ENCODE measurements around the gene DEAF1. TPM values are rescaled to one million over a fixed set of nuclear protein-coding genes. Genes with fewer than 3 reads are reported as not detected.
A peak's percentile ranks its signal among the peaks of the same experiment; 100 is the strongest.

DEAF1 gene
- total RNA-seq, 2 donors from 2014 or later: 55.3 to 77.1 TPM

GRCh38 chr11:614021-614622 is 80.9 kb downstream of the DEAF1 start:
- H3K9me3 ChIP-seq (ENCODE audit: control insufficient read depth, low read length, poor library complexity, severe bottlenecking): no peaks in the 10 kb centered on the region
- H3K4me1 Mint-ChIP-seq: peaks cover 13% of the 10 kb centered on the region
- no peaks in the 10 kb centered on the region for H3K27me3 Mint-ChIP-seq
- peak overlapping the region; percentile 90 for H3K4me3 Mint-ChIP-seq
- H3K27ac Mint-ChIP-seq: no peak overlapping the region
- DNase-seq: no peak
- no peak for ATAC-seq
- no peaks in the 10 kb centered on the region for H3K36me3 Mint-ChIP-seq (ENCODE audit: low read depth)

GRCh38 chr11:613369-613968 is 81.6 kb downstream of the DEAF1 start:
- DNase-seq (peak; percentile 36 to 85 (median 76)), ATAC-seq (peak; percentile 47)
- no peak overlapping the region for H3K27ac Mint-ChIP-seq
- no peaks in the 10 kb centered on the region for H3K9me3 ChIP-seq (ENCODE audit: control insufficient read depth, low read length, poor library complexity, severe bottlenecking)
- H3K4me1 Mint-ChIP-seq: peaks cover 13% of the 10 kb centered on the region
- no peaks in the 10 kb centered on the region for H3K36me3 Mint-ChIP-seq (ENCODE audit: low read depth)
- H3K4me3 Mint-ChIP-seq: peak overlapping the region; percentile 90
- no peaks in the 10 kb centered on the region for H3K27me3 Mint-ChIP-seq

GRCh38 chr11:612961-613300 is 82.1 kb downstream of the DEAF1 start:
- DNase-seq (no peak), ATAC-seq (no peak)
- H3K4me3 Mint-ChIP-seq: no peak overlapping the region
- no peaks in the 10 kb centered on the region for H3K36me3 Mint-ChIP-seq (ENCODE audit: low read depth)
- H3K4me1 Mint-ChIP-seq: peaks cover 13% of the 10 kb centered on the region
- H3K27ac Mint-ChIP-seq: no peak overlapping the region
- no peaks in the 10 kb centered on the region for H3K9me3 ChIP-seq (ENCODE audit: control insufficient read depth, low read length, poor library complexity, severe bottlenecking)
- H3K27me3 Mint-ChIP-seq: no peaks in the 10 kb centered on the region

- H3K9me3 ChIP-seq (ENCODE audit: control insufficient read depth, low read length, poor library complexity, severe bottlenecking): no peaks in the 10 kb centered on the region
- ATAC-seq (no peak), DNase-seq (no peak)
- H3K4me1 Mint-ChIP-seq: peaks cover 13% of the 10 kb centered on the region
- no peaks in the 10 kb centered on the region for H3K36me3 Mint-ChIP-seq (ENCODE audit: low read depth)
- H3K4me3 Mint-ChIP-seq: no peak overlapping the region
- H3K27ac Mint-ChIP-seq: peak overlapping the region; percentile 73
- no peaks in the 10 kb centered on the region for H3K27me3 Mint-ChIP-seq
Measured at GRCh38 chr11:612201-612960, 82.6 kb downstream of the DEAF1 start.

GRCh38 chr11:611001-611996 is 83.7 kb downstream of the DEAF1 start:
- Mint-ChIP-seq H3K4me1 (peaks cover 13% of the 10 kb centered on the region), H3K36me3 (ENCODE audit: low read depth) (no peaks in the 10 kb centered on the region), H3K4me3 (peak overlapping the region; percentile 21), H3K27ac (peak overlapping the region; percentile 73), H3K27me3 (no peaks in the 10 kb centered on the region)
- no peak for ATAC-seq
- no peak for DNase-seq
- no peaks in the 10 kb centered on the region for H3K9me3 ChIP-seq (ENCODE audit: control insufficient read depth, low read length, poor library complexity, severe bottlenecking)

- Mint-ChIP-seq H3K27ac (no peak overlapping the region), H3K27me3 (no peaks in the 10 kb centered on the region), H3K4me1 (peaks cover 10% of the 10 kb centered on the region), H3K4me3 (no peak overlapping the region), H3K36me3 (ENCODE audit: low read depth) (no peaks in the 10 kb centered on the region)
- no peak for DNase-seq
- no peaks in the 10 kb centered on the region for H3K9me3 ChIP-seq (ENCODE audit: control insufficient read depth, low read length, poor library complexity, severe bottlenecking)
- no peak for ATAC-seq
Measured at GRCh38 chr11:610146-610801, 84.7 kb downstream of the DEAF1 start.

GRCh38 chr11:609341-609811 is 85.6 kb downstream of the DEAF1 start:
- Mint-ChIP-seq H3K4me3 (no peak overlapping the region), H3K27ac (no peak overlapping the region), H3K36me3 (ENCODE audit: low read depth) (no peaks in the 10 kb centered on the region), H3K27me3 (no peaks in the 10 kb centered on the region), H3K4me1 (peaks cover 10% of the 10 kb centered on the region)
- DNase-seq (no peak), ATAC-seq (no peak)
- no peaks in the 10 kb centered on the region for H3K9me3 ChIP-seq (ENCODE audit: control insufficient read depth, low read length, poor library complexity, severe bottlenecking)

GRCh38 chr11:608791-609251 is 86.2 kb downstream of the DEAF1 start:
- no peak for DNase-seq
- Mint-ChIP-seq H3K4me1 (peaks cover 5% of the 10 kb centered on the region), H3K27me3 (no peaks in the 10 kb centered on the region), H3K27ac (no peak overlapping the region), H3K4me3 (no peak overlapping the region), H3K36me3 (ENCODE audit: low read depth) (no peaks in the 10 kb centered on the region)
- H3K9me3 ChIP-seq (ENCODE audit: control insufficient read depth, low read length, poor library complexity, severe bottlenecking): no peaks in the 10 kb centered on the region
- ATAC-seq: no peak

- Mint-ChIP-seq H3K36me3 (ENCODE audit: low read depth) (no peaks in the 10 kb centered on the region), H3K27ac (no peak overlapping the region), H3K4me3 (no peak overlapping the region), H3K4me1 (peaks cover 4% of the 10 kb centered on the region), H3K27me3 (no peaks in the 10 kb centered on the region)
- no peak for DNase-seq
- H3K9me3 ChIP-seq (ENCODE audit: control insufficient read depth, low read length, poor library complexity, severe bottlenecking): no peaks in the 10 kb centered on the region
- ATAC-seq: no peak
Measured at GRCh38 chr11:607971-608659, 86.9 kb downstream of the DEAF1 start.

- Mint-ChIP-seq H3K36me3 (ENCODE audit: low read depth) (no peaks in the 10 kb centered on the region), H3K4me3 (no peak overlapping the region), H3K27me3 (no peaks in the 10 kb centered on the region), H3K27ac (no peak overlapping the region), H3K4me1 (peaks cover 2% of the 10 kb centered on the region)
- ATAC-seq: no peak
- DNase-seq: no peak
- no peaks in the 10 kb centered on the region for H3K9me3 ChIP-seq (ENCODE audit: control insufficient read depth, low read length, poor library complexity, severe bottlenecking)
Measured at GRCh38 chr11:607020-607780, 87.8 kb downstream of the DEAF1 start.

- Mint-ChIP-seq H3K36me3 (ENCODE audit: low read depth) (no peaks in the 10 kb centered on the region), H3K27ac (no peak overlapping the region), H3K4me3 (no peak overlapping the region), H3K4me1 (no peaks in the 10 kb centered on the region), H3K27me3 (no peaks in the 10 kb centered on the region)
- DNase-seq (no peak), ATAC-seq (no peak)
- no peaks in the 10 kb centered on the region for H3K9me3 ChIP-seq (ENCODE audit: control insufficient read depth, low read length, poor library complexity, severe bottlenecking)
Measured at GRCh38 chr11:606245-606644, 88.8 kb downstream of the DEAF1 start.
